ENCODE measurements around the gene TUBA1B.

The TUBA1B gene

GRCh38 chr12:49147384-49147783 lies 16.2 kb upstream of the TUBA1B start:
- no peak for DNase-seq (ENCODE audit: low spot score)
- H3K23ac ChIP-seq (ENCODE audit: low read depth, low read length, poor library complexity), result no peak overlapping the region
- H3K4me2 ChIP-seq (ENCODE audit: insufficient read depth, low read length, poor library complexity, severe bottlenecking), result no peak overlapping the region
- H3K4ac ChIP-seq (ENCODE audit: low read length), result no peak overlapping the region
- no peak overlapping the region for H2AFZ ChIP-seq (ENCODE audit: low read length)
- H2BK120ac ChIP-seq (ENCODE audit: low read depth, low read length), result no peak overlapping the region
- no peak overlapping the region for H4K8ac ChIP-seq (ENCODE audit: low read depth, low read length)
- WGBS, 2 donors (ENCODE audit: extremely low coverage in 2 of 2, insufficient read length in 2 of 2, insufficient replicate concordance in 1 of 2), result no CpG with 5 or more reads among the region's 2 CpGs
- H3K4me1 ChIP-seq (ENCODE audit: control insufficient read depth in 2 of 2, insufficient read depth in 1 of 2, low read depth in 1 of 2, low read length in 2 of 2), result no peaks in the 10 kb centered on the region
- H2BK12ac ChIP-seq (ENCODE audit: low read length), result no peak overlapping the region
- no peak overlapping the region for H3K14ac ChIP-seq (ENCODE audit: low read length)
- no peak overlapping the region for H3K27ac ChIP-seq (replicated peaks; ENCODE audit: low read length)
- no peak overlapping the region for H3K4me3 ChIP-seq (ENCODE audit: low read length in 2 of 2)
- H2BK15ac ChIP-seq (ENCODE audit: low read length), result no peak overlapping the region
- no peaks in the 10 kb centered on the region for H3K27me3 ChIP-seq (ENCODE audit: control insufficient read depth in 3 of 3, insufficient read depth in 3 of 3, low read depth in 1 of 3, low read length in 3 of 3)
- no peak overlapping the region for H2AK5ac ChIP-seq (ENCODE audit: low read depth, low read length)
- no peaks in the 10 kb centered on the region for H3K36me3 ChIP-seq (replicated peaks in 1 of 2; ENCODE audit: control insufficient read depth in 2 of 2, insufficient read depth in 2 of 2, low read length in 2 of 2)
- H2BK5ac ChIP-seq (ENCODE audit: low read length), result no peak overlapping the region
- H3K9ac ChIP-seq (ENCODE audit: low read depth, low read length, poor library complexity), result no peak overlapping the region
- no peaks in the 10 kb centered on the region for H3K9me3 ChIP-seq (replicated peaks in 1 of 2; ENCODE audit: control insufficient read depth in 2 of 2, insufficient read depth in 1 of 2, low read depth in 1 of 2, low read length in 2 of 2)
- no peaks in the 10 kb centered on the region for H3K79me1 ChIP-seq (ENCODE audit: low read depth, low read length)
- H4K91ac ChIP-seq (ENCODE audit: low read depth, low read length, poor library complexity), result no peak overlapping the region
- H3K18ac ChIP-seq (ENCODE audit: low read length), result no peak overlapping the region

GRCh38 chr12:49146406-49146805 lies 15.2 kb upstream of the TUBA1B start:
- Histone ChIP-seq H4K91ac (ENCODE audit: low read depth, low read length, poor library complexity) (no peak overlapping the region), H3K27ac (replicated peaks; ENCODE audit: low read length) (no peak overlapping the region), H3K9me3 (replicated peaks in 1 of 2; ENCODE audit: control insufficient read depth in 2 of 2, insufficient read depth in 1 of 2, low read depth in 1 of 2, low read length in 2 of 2) (no peaks in the 10 kb centered on the region), H4K8ac (ENCODE audit: low read depth, low read length) (no peak overlapping the region), H3K4ac (ENCODE audit: low read length) (no peak overlapping the region), H3K79me1 (ENCODE audit: low read depth, low read length) (no peaks in the 10 kb centered on the region), H3K4me3 (ENCODE audit: low read length in 2 of 2) (no peak overlapping the region), H3K14ac (ENCODE audit: low read length) (no peak overlapping the region), H2BK120ac (ENCODE audit: low read depth, low read length) (no peak overlapping the region), H3K18ac (ENCODE audit: low read length) (no peak overlapping the region), H3K36me3 (replicated peaks in 1 of 2; ENCODE audit: control insufficient read depth in 2 of 2, insufficient read depth in 2 of 2, low read length in 2 of 2) (no peaks in the 10 kb centered on the region), H2AFZ (ENCODE audit: low read length) (no peak overlapping the region), H3K27me3 (ENCODE audit: control insufficient read depth in 3 of 3, insufficient read depth in 3 of 3, low read depth in 1 of 3, low read length in 3 of 3) (no peaks in the 10 kb centered on the region), H3K23ac (ENCODE audit: low read depth, low read length, poor library complexity) (no peak overlapping the region), H3K9ac (ENCODE audit: low read depth, low read length, poor library complexity) (no peak overlapping the region), H3K4me2 (ENCODE audit: insufficient read depth, low read length, poor library complexity, severe bottlenecking) (no peak overlapping the region), H3K4me1 (ENCODE audit: control insufficient read depth in 2 of 2, insufficient read depth in 1 of 2, low read depth in 1 of 2, low read length in 2 of 2) (no peaks in the 10 kb centered on the region), H2BK5ac (ENCODE audit: low read length) (no peak overlapping the region), H2BK15ac (ENCODE audit: low read length) (no peak overlapping the region), H2AK5ac (ENCODE audit: low read depth, low read length) (no peak overlapping the region), H2BK12ac (ENCODE audit: low read length) (no peak overlapping the region)
- no CpG with 5 or more reads among the region's 1 CpG for whole genome bisulfite sequencing, 2 donors (ENCODE audit: extremely low coverage in 2 of 2, insufficient read length in 2 of 2, insufficient replicate concordance in 1 of 2)
- DNase-seq (ENCODE audit: low spot score), result no peak

GRCh38 chr12:49144384-49144783 lies 13.2 kb upstream of the TUBA1B start:
- Histone ChIP-seq H3K9me3 (replicated peaks in 1 of 2; ENCODE audit: control insufficient read depth in 2 of 2, insufficient read depth in 1 of 2, low read depth in 1 of 2, low read length in 2 of 2) (no peaks in the 10 kb centered on the region), H2BK120ac (ENCODE audit: low read depth, low read length) (no peak overlapping the region), H3K4me3 (ENCODE audit: low read length in 2 of 2) (no peak overlapping the region), H3K18ac (ENCODE audit: low read length) (no peak overlapping the region), H3K27me3 (ENCODE audit: control insufficient read depth in 3 of 3, insufficient read depth in 3 of 3, low read depth in 1 of 3, low read length in 3 of 3) (no peaks in the 10 kb centered on the region), H3K4me1 (ENCODE audit: control insufficient read depth in 2 of 2, insufficient read depth in 1 of 2, low read depth in 1 of 2, low read length in 2 of 2) (no peaks in the 10 kb centered on the region), H4K91ac (ENCODE audit: low read depth, low read length, poor library complexity) (no peak overlapping the region), H2BK12ac (ENCODE audit: low read length) (no peak overlapping the region), H2BK15ac (ENCODE audit: low read length) (no peak overlapping the region), H3K79me1 (ENCODE audit: low read depth, low read length) (no peaks in the 10 kb centered on the region), H3K9ac (ENCODE audit: low read depth, low read length, poor library complexity) (no peak overlapping the region), H3K4me2 (ENCODE audit: insufficient read depth, low read length, poor library complexity, severe bottlenecking) (no peak overlapping the region), H2AFZ (ENCODE audit: low read length) (no peak overlapping the region), H2AK5ac (ENCODE audit: low read depth, low read length) (no peak overlapping the region), H3K23ac (ENCODE audit: low read depth, low read length, poor library complexity) (no peak overlapping the region), H3K36me3 (replicated peaks in 1 of 2; ENCODE audit: control insufficient read depth in 2 of 2, insufficient read depth in 2 of 2, low read length in 2 of 2) (no peaks in the 10 kb centered on the region), H4K8ac (ENCODE audit: low read depth, low read length) (no peak overlapping the region), H3K14ac (ENCODE audit: low read length) (no peak overlapping the region), H3K4ac (ENCODE audit: low read length) (no peak overlapping the region), H3K27ac (replicated peaks; ENCODE audit: low read length) (no peak overlapping the region), H2BK5ac (ENCODE audit: low read length) (no peak overlapping the region)
- no CpG with 5 or more reads among the region's 2 CpGs for WGBS, 2 donors (ENCODE audit: extremely low coverage in 2 of 2, insufficient read length in 2 of 2, insufficient replicate concordance in 1 of 2)
- DNase-seq (ENCODE audit: low spot score), result no peak

- no peak overlapping the region for H3K27ac ChIP-seq (replicated peaks; ENCODE audit: low read length)
- H2AK5ac ChIP-seq (ENCODE audit: low read depth, low read length), result no peak overlapping the region
- H3K4me1 ChIP-seq (ENCODE audit: control insufficient read depth in 2 of 2, insufficient read depth in 1 of 2, low read depth in 1 of 2, low read length in 2 of 2), result no peaks in the 10 kb centered on the region
- H3K27me3 ChIP-seq (ENCODE audit: control insufficient read depth in 3 of 3, insufficient read depth in 3 of 3, low read depth in 1 of 3, low read length in 3 of 3), result no peaks in the 10 kb centered on the region
- H3K18ac ChIP-seq (ENCODE audit: low read length), result no peak overlapping the region
- H3K14ac ChIP-seq (ENCODE audit: low read length), result no peak overlapping the region
- H3K4me2 ChIP-seq (ENCODE audit: insufficient read depth, low read length, poor library complexity, severe bottlenecking), result no peak overlapping the region
- H4K91ac ChIP-seq (ENCODE audit: low read depth, low read length, poor library complexity), result no peak overlapping the region
- no peak overlapping the region for H4K8ac ChIP-seq (ENCODE audit: low read depth, low read length)
- H3K79me1 ChIP-seq (ENCODE audit: low read depth, low read length), result no peaks in the 10 kb centered on the region
- no peaks in the 10 kb centered on the region for H3K36me3 ChIP-seq (replicated peaks in 1 of 2; ENCODE audit: control insufficient read depth in 2 of 2, insufficient read depth in 2 of 2, low read length in 2 of 2)
- no peak overlapping the region for H2BK15ac ChIP-seq (ENCODE audit: low read length)
- no CpG with 5 or more reads among the region's 2 CpGs for WGBS, 2 donors (ENCODE audit: extremely low coverage in 2 of 2, insufficient read length in 2 of 2, insufficient replicate concordance in 1 of 2)
- no peaks in the 10 kb centered on the region for H3K9me3 ChIP-seq (replicated peaks in 1 of 2; ENCODE audit: control insufficient read depth in 2 of 2, insufficient read depth in 1 of 2, low read depth in 1 of 2, low read length in 2 of 2)
- no peak overlapping the region for H3K4me3 ChIP-seq (ENCODE audit: low read length in 2 of 2)
- no peak overlapping the region for H2AFZ ChIP-seq (ENCODE audit: low read length)
- no peak overlapping the region for H3K4ac ChIP-seq (ENCODE audit: low read length)
- H3K23ac ChIP-seq (ENCODE audit: low read depth, low read length, poor library complexity), result no peak overlapping the region
- H3K9ac ChIP-seq (ENCODE audit: low read depth, low read length, poor library complexity), result no peak overlapping the region
- DNase-seq (ENCODE audit: low spot score), result no peak
- H2BK12ac ChIP-seq (ENCODE audit: low read length), result no peak overlapping the region
- no peak overlapping the region for H2BK120ac ChIP-seq (ENCODE audit: low read depth, low read length)
- no peak overlapping the region for H2BK5ac ChIP-seq (ENCODE audit: low read length)
Observed at GRCh38 chr12:49138999-49139398, 7.8 kb upstream of the TUBA1B start.
